Spleen (tissue), 7 donors: Measurements from ENCODE around the gene CLASP1.

Experiments used
- POLR2A ChIP-seq, 3 donors: fragments of 450-650 bp; IDR thresholded peaks; one replicate each; pipeline ENCODE4 v1.5.1; 2017; ENCODE audit warnings: antibody characterized with exemption in 3 of 3, mild to moderate bottlenecking in 1 of 3
- POLR2AphosphoS5 ChIP-seq, 3 donors: sonication (generic); formaldehyde crosslinking; IDR thresholded peaks; one replicate each; pipeline ENCODE4 v1.5.1; 2017; ENCODE audit warnings: antibody characterized with exemption in 3 of 3
- TF ChIP-seq, protein P1 (sequence below), 11 experiments: fragments of 200-600 bp in 7 of 11; fragments of 450-650 bp in 4 of 11; sonication (generic) in 4 of 11; IDR thresholded peaks in 8 of 11; conservative IDR thresholded peaks in 3 of 11; 1 replicate in 7 of 11; 2 replicates in 4 of 11; pipeline versions ENCODE4 v1.4.0 to v1.8.0; 2016 to 2021; ENCODE audit warnings: antibody characterized with exemption in 11 of 11, inconsistent platforms in 4 of 11, mild to moderate bottlenecking in 1 of 11
- donor health status: DM: no; HTN: no; CAD: no; lungs with moderate emphysema.
- donor health status: DM: no; HTN: no; CAD: no.
- donor health status: DM: no; HTN: no; CAD: no.

DNA sequence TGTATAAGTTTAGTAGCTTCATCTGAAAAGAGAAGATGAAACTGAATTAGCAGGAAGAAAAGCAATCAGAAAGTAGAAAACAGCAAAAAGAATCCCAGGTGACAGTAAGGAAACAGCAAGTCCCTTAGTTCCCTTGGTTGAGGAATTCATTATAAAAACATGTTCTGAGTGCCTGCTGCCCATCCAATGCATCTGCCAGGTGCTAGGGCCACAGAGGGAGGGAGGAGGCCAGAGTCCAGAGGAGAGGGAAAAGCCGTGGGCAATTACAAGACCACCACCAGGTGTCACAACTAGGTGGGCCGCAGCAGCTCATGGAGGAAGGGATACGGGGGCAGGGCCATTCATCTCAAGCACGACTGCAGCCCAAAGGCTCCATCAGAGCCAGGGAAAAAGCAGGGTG lies 308.3 kb downstream of the CLASP1 start:
- TF ChIP-seq, protein P1, sequence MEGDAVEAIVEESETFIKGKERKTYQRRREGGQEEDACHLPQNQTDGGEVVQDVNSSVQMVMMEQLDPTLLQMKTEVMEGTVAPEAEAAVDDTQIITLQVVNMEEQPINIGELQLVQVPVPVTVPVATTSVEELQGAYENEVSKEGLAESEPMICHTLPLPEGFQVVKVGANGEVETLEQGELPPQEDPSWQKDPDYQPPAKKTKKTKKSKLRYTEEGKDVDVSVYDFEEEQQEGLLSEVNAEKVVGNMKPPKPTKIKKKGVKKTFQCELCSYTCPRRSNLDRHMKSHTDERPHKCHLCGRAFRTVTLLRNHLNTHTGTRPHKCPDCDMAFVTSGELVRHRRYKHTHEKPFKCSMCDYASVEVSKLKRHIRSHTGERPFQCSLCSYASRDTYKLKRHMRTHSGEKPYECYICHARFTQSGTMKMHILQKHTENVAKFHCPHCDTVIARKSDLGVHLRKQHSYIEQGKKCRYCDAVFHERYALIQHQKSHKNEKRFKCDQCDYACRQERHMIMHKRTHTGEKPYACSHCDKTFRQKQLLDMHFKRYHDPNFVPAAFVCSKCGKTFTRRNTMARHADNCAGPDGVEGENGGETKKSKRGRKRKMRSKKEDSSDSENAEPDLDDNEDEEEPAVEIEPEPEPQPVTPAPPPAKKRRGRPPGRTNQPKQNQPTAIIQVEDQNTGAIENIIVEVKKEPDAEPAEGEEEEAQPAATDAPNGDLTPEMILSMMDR (IDR thresholded peaks at IDR 0.05 in 8 of 11, conservative IDR thresholded peaks at IDR 0.05 in 3 of 11) = no peak
- TF ChIP-seq POLR2AphosphoS5 (IDR thresholded peaks at IDR 0.05) (no peak), POLR2A (IDR thresholded peaks at IDR 0.05) (no peak)
